Astrocyte of the spinal cord (primary cell): ENCODE measurements around the gene ANGPT4.

Experiments
- DNase-seq: peaks from one replicate; pipeline ENCODE4 v3.0.0; 2011; ENCODE audit warnings: low read depth, low spot score
- H3K4me3 ChIP-seq: 2 replicates; pipeline ENCODE4 v1.5.1; 2011; ENCODE audit warnings: low read depth, mild to moderate bottlenecking, low read length, moderate library complexity
- in situ Hi-C: cut with HindIII; loops from 2 replicates; pipeline ENCODE4 v1.10.0; 2017; ENCODE audit warnings: low sequenced_read_pairs
- TF ChIP-seq, protein P1 (sequence below): IDR thresholded peaks from 2 replicates; pipeline ENCODE4 v1.5.1; 2012; ENCODE audit warnings: low read depth, mild to moderate bottlenecking, low read length, inconsistent platforms

ANGPT4 gene

GRCh38 chr20:889932-890463, 26.1 kb downstream of the ANGPT4 start:
- TF ChIP-seq, protein P1, sequence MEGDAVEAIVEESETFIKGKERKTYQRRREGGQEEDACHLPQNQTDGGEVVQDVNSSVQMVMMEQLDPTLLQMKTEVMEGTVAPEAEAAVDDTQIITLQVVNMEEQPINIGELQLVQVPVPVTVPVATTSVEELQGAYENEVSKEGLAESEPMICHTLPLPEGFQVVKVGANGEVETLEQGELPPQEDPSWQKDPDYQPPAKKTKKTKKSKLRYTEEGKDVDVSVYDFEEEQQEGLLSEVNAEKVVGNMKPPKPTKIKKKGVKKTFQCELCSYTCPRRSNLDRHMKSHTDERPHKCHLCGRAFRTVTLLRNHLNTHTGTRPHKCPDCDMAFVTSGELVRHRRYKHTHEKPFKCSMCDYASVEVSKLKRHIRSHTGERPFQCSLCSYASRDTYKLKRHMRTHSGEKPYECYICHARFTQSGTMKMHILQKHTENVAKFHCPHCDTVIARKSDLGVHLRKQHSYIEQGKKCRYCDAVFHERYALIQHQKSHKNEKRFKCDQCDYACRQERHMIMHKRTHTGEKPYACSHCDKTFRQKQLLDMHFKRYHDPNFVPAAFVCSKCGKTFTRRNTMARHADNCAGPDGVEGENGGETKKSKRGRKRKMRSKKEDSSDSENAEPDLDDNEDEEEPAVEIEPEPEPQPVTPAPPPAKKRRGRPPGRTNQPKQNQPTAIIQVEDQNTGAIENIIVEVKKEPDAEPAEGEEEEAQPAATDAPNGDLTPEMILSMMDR = no peak
- no peak for DNase-seq
- H3K4me3 ChIP-seq = no peak overlapping the region
- in situ Hi-C loops = no loop called here

DNA sequence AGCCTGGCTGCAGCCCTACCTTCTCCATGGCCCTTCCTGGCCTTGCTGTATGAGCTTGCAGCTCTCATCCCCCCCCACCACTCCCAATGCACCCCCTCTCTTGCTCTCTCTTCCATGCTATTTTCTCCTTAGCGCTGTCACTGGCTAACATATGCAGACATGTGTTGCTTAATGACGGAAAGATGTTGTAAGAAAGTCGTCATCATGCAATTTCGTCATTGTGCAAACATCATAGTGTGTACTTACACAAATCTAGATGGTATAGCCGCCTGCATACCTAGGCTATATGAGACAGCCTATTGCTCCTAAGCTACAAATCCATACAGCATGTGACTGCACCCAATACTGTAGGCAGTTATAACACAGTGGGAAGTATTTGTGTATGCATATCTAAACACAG, 27.0 kb downstream of the ANGPT4 start:
- H3K4me3 ChIP-seq = no peak overlapping the region
- DNase-seq = no peak
- TF ChIP-seq, protein P1 = no peak
- in situ Hi-C loops = no loop called here

- in situ Hi-C loops = no loop called here
- DNase-seq = no peak
- no peak overlapping the region for H3K4me3 ChIP-seq
- TF ChIP-seq, protein P1 = no peak
Measured at GRCh38 chr20:888057-888456, 28.1 kb downstream of the ANGPT4 start.

GRCh38 chr20:887137-887536, 29.0 kb downstream of the ANGPT4 start:
- DNase-seq = no peak
- TF ChIP-seq, protein P1 = no peak
- H3K4me3 ChIP-seq = no peak overlapping the region
- in situ Hi-C loops = no loop called here

DNA sequence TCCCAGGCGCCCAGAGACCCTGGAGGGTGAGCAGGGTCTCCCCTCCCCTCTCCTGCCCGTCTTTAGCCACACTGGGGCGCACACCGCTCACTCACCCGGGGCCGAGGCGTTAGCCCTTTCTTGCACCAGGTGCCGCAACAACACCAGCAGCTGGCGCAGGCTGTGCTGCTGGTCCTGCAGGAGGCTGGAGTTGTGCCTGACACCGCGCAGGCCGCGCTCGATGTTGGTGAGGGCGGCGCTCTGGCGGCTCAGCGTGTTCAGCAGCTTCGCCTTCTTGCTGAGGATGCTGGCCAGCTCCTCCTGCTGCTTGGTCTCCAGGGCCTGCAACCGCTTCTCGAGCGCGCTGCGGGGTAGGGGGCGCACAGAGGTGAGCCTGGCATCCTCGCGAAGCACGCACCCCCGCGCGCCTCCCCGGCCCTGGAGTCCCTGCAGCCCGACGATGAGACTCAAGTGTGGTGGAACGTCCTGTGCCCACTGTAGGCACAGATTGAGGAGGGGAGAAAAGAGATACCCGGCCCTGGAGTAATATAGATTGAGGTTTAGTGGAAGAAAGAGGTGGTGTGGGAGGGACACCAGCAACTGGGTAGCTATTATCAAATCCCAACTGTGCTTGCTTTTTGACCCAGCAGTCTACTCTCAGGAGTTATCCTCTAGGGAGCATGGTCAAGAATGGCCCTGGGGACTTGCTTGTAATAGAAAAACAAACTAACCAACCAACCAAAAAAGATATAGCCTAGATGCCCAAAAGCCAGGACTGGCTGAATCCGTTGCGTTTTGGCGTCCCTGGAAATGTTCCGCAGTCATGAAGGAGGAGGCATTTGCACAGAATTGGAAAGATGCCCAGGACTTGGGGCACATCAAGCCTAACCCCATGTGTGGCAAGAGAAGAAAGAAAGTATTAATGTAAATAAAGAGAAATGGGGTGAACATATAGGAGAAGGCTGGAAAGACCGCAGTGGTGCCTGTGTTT, 30.9 kb downstream of the ANGPT4 start:
- no peak overlapping the region for H3K4me3 ChIP-seq
- in situ Hi-C loops = no loop called here
- DNase-seq = peak; percentile 12
- TF ChIP-seq, protein P1 = peak; percentile 14

- TF ChIP-seq, protein P1 = no peak
Measured at GRCh38 chr20:881783-882144, 34.4 kb downstream of the ANGPT4 start.

More at GRCh38 chr20:881783-882144, 34.4 kb downstream of the ANGPT4 start:
- in situ Hi-C loops = no loop called here
- DNase-seq = no peak
- H3K4me3 ChIP-seq = no peak overlapping the region
